Uterus (tissue), 4 donors: Measurements from ENCODE around the gene UCKL1. TPM values are rescaled to one million over a fixed set of nuclear protein-coding genes. Genes with fewer than 3 reads are reported as not detected.

Experiments used
- DNase-seq, 2 donors: peaks; one replicate each; pipeline ENCODE4 v3.0.0-alpha.2; 2019 to 2020
- H3K27ac ChIP-seq, 2 donors: fragments of 200-600 bp; sonication (generic); 1 replicate in 1 of 2; 2 replicates in 1 of 2; pipeline ENCODE4 v1.5.1; 2016 to 2018
- H3K27me3 ChIP-seq, 2 donors: fragments of 200-600 bp; sonication (generic); one replicate each; pipeline ENCODE4 v1.5.1; 2018 to 2019; ENCODE audit warnings: control low read depth in 1 of 2
- H3K36me3 ChIP-seq, 2 donors: fragments of 200-600 bp; sonication (generic); one replicate each; pipeline ENCODE4 v1.5.1; 2019; ENCODE audit warnings: control low read depth in 1 of 2
- H3K4me1 ChIP-seq, 2 donors: fragments of 200-600 bp; sonication (generic); one replicate each; pipeline ENCODE4 v1.5.1; 2018 to 2019; ENCODE audit warnings: control low read depth in 1 of 2
- H3K4me3 ChIP-seq, 2 donors: fragments of 200-600 bp; sonication (generic); 1 replicate in 1 of 2; 2 replicates in 1 of 2; pipeline ENCODE4 v1.5.1; 2018 to 2019; ENCODE audit warnings: mild to moderate bottlenecking in 1 of 2
- H3K9me3 ChIP-seq, 2 donors: fragments of 200-600 bp; sonication (generic); one replicate each; pipeline ENCODE4 v1.5.1; 2019; ENCODE audit warnings: control low read depth in 1 of 2
- POLR2A ChIP-seq, 2 donors: fragments of 450-650 bp; IDR thresholded peaks; one replicate each; pipeline ENCODE4 v1.6.1; 2016; ENCODE audit warnings: antibody characterized with exemption in 2 of 2, mild to moderate bottlenecking in 1 of 2, moderate library complexity in 1 of 2
- intact Hi-C: fragments of 100-400 bp; cut with DNase I; formaldehyde crosslinking; loops from one replicate; pipeline ENCODE4 v1.15.1; 2023; ENCODE audit warnings: low total_unique reads
- total RNA-seq, 4 donors: library from RNA; depleted of rRNA in 3 of 4; stranded (reverse); fragments of >200 nt in 3 of 4; gene quantifications; one replicate each; pipeline versions ENCODE4 v1.1.0 to v1.2.4, GENCODE V29; 2014 to 2023
- TF ChIP-seq, protein P1 (sequence below), 4 experiments: fragments of 200-600 bp in 2 of 4; fragments of 450-650 bp in 2 of 4; sonication (generic) in 2 of 4; IDR thresholded peaks; one replicate each; pipeline ENCODE4 v1.5.1; 2016 to 2019; ENCODE audit warnings: antibody characterized with exemption in 4 of 4, mild to moderate bottlenecking in 2 of 4, moderate library complexity in 1 of 4
- donor health status: DM: yes; HTN: yes; CAD: no.

UCKL1 gene
- total RNA-seq: 10 to 100 TPM; 21.8 to 64.6 (median 23.5) TPM

DNA sequence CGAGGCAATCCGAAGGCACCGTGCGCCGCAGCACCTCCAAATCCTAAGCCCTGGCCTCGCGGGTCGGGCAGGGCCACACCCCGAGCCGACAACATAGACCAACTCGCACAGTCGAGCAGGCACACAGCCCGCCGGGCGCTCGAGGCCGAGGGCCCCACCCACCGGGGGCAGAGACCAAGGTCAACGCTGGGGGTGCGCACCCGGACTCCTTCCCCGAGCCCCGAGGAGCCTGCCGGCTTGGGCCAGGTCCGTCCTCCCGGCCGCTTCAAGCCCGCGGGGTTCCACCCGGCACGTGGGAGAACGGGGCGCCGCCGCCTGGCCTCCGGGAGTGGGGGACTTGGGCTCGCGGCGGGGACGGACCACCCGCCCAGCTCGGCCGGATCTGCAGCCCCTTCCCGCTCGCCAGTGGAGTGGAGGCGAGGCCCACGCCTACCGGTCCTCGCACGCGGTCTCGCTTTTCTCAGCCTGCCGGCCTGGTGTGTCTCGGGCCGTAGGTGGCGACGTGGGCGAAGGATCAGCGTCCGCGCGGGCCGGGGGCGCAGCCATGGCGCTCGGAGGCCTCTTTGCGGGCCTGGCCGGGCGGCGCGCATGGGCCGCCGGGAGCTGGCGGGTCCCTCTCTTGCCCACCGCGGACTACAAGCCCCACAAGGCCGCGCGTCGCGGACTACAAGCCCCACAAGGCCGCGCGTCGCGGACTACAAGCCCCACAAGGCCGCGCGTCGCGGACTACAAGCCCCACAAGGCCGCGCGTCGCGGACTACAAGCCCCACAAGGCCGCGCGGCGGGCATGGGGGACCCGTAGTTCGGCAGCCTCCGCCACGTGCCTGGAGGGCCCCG is at the start of gene UCKL1:
Gene UCKL1, minus strand, starts transcription at position 590 of the 837 bp plus-strand sequence. Its CDS starts 44 bp downstream, at position 546.
- Histone ChIP-seq H3K4me3 (peak within 1 kb of the TSS; percentile 72 to 98), H3K27me3 (no peaks in the 10 kb centered on the region), H3K27ac (peak within 1 kb of the TSS; percentile 85 to 91), H3K4me1 (peaks cover 9 to 22% of the 10 kb centered on the region in 2 donors), H3K9me3 (no peaks in the 10 kb centered on the region), H3K36me3 (no peaks in the 10 kb centered on the region)
- intact Hi-C loops: no loop called here
- peak; percentile 90 to 93 for DNase-seq
- peak; percentile 76 to 83 for TF ChIP-seq POLR2A (IDR thresholded peaks at IDR 0.05)
- TF ChIP-seq, protein P1, sequence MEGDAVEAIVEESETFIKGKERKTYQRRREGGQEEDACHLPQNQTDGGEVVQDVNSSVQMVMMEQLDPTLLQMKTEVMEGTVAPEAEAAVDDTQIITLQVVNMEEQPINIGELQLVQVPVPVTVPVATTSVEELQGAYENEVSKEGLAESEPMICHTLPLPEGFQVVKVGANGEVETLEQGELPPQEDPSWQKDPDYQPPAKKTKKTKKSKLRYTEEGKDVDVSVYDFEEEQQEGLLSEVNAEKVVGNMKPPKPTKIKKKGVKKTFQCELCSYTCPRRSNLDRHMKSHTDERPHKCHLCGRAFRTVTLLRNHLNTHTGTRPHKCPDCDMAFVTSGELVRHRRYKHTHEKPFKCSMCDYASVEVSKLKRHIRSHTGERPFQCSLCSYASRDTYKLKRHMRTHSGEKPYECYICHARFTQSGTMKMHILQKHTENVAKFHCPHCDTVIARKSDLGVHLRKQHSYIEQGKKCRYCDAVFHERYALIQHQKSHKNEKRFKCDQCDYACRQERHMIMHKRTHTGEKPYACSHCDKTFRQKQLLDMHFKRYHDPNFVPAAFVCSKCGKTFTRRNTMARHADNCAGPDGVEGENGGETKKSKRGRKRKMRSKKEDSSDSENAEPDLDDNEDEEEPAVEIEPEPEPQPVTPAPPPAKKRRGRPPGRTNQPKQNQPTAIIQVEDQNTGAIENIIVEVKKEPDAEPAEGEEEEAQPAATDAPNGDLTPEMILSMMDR (IDR thresholded peaks at IDR 0.05): peak in 3 of 4 experiments; percentile 1 to 28 (median 14)

DNA sequence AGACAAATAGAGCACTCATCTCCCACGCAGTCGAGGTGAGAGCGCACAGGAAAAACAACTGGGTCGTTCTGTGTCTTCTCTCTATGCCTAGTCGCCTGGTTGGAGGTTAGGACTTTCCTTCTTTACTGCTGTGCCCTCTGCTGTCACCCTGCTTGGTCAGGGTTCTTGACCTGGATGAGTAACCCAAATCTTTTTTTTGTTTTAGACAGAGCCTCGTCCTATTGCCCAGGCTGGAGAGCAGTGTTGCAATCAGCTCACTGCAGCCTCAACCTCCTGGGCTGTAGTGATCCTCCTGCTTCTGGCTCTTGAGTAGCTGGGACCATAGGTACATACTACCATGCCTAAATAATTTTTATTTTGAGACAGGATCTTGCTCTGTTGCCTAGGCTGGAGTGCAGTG is 49.2 kb upstream of the UCKL1 start:
- Histone ChIP-seq H3K9me3 (no peaks in the 10 kb centered on the region), H3K27me3 (no peaks in the 10 kb centered on the region), H3K4me3 (no peak overlapping the region), H3K36me3 (no peaks in the 10 kb centered on the region), H3K27ac (no peak overlapping the region), H3K4me1 (no peaks in the 10 kb centered on the region)
- TF ChIP-seq POLR2A (IDR thresholded peaks at IDR 0.05): no peak
- TF ChIP-seq, protein P1 (IDR thresholded peaks at IDR 0.05): no peak
- DNase-seq: no peak
- intact Hi-C loops: no loop called here

DNA sequence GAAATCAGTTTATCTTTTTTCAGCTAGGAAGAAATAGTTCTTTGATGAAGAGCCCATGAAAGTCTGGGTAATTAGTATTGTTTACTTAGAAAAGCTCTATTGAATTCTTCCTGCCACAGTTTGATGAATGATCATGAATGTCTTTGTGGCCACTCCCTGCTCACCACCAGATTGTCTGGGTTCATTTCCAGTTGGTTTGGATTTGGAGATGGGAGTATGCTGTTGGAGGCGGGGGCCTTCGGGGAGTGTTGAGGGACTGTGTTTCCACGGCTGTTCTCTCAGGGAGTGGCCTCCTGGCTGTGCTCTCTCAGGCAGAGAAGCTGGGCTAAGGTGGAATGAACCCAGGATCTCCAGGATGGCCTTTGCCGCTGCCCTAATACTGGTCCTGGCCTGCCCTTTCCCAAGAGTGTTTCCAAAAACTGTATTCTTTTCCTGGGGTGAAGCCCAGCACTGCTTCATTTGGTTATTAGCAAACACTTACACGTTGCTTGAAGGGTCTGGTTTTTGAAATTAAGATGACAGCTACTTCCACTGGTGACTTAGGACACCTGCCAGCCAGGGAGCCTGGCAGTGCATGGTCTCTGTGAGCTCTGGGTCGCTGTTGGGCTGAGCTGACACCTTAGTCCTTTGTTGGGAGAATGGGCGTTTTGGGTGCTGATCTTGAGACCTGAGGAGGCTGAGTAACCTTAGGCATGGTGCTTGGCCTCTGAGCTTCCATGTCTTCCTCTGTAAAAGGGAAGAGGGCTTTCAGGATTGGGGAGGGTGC is 47.9 kb upstream of the UCKL1 start:
- no peak overlapping the region for H3K27ac ChIP-seq

DNA sequence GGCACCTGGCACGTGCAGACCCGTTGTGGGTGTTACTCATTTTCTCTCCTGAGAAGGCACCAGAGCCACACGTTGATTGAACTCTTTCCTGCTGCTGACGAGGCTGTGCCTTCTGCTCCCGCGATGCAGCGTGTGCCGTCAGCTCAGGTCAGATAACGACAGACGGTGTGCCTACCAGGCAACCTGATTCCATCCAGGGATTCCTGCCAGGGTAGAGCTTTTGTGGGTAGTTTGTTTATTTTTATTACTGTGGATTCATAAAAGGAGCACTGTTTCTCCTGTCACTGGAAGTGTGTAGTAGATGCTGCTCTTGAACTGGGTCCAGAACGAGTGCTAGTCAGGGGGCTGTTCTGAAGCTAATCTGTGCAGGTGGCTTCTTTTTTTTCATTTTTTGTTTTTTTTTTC is 45.4 kb upstream of the UCKL1 start:
- intact Hi-C loops: no loop called here
- no peaks in the 10 kb centered on the region for H3K36me3 ChIP-seq

More for the DNA sequence above, 47.9 kb upstream of the UCKL1 start:
- H3K36me3 ChIP-seq: no peaks in the 10 kb centered on the region
- H3K9me3 ChIP-seq: no peaks in the 10 kb centered on the region
- no peaks in the 10 kb centered on the region for H3K27me3 ChIP-seq
- intact Hi-C loops: no loop called here
- H3K4me3 ChIP-seq: no peak overlapping the region
- no peaks in the 10 kb centered on the region for H3K4me1 ChIP-seq
- TF ChIP-seq POLR2A (IDR thresholded peaks at IDR 0.05): no peak
- TF ChIP-seq, protein P1 (IDR thresholded peaks at IDR 0.05): no peak
- no peak for DNase-seq

DNA sequence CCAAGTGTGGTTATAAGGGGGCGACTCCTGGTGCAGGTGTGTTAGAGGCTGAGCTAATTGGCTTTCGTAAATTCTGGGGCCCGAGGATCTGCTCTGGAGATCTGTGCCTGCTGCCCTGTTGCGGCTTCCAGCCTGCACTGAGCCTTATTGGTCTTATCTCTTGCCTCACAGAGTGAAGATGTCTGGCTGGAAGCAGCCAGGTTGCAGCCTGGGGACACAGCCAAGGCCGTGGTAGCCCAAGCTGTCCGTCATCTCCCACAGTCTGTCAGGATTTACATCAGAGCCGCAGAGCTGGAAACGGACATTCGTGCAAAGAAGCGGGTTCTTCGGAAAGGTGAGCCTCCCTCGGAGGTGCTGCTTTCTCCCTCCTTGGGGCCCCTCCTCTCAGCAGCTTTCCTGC is 44.7 kb upstream of the UCKL1 start:
- Histone ChIP-seq H3K27ac (no peak overlapping the region), H3K27me3 (no peaks in the 10 kb centered on the region), H3K4me1 (no peaks in the 10 kb centered on the region), H3K36me3 (no peaks in the 10 kb centered on the region), H3K4me3 (no peak overlapping the region), H3K9me3 (no peaks in the 10 kb centered on the region)
- DNase-seq: no peak
- intact Hi-C loops: no loop called here
- TF ChIP-seq POLR2A (IDR thresholded peaks at IDR 0.05): no peak
- TF ChIP-seq, protein P1 (IDR thresholded peaks at IDR 0.05): no peak

More for the DNA sequence above, 45.4 kb upstream of the UCKL1 start:
- H3K27me3 ChIP-seq: no peaks in the 10 kb centered on the region
- H3K4me3 ChIP-seq: no peak overlapping the region
- H3K9me3 ChIP-seq: no peaks in the 10 kb centered on the region
- no peaks in the 10 kb centered on the region for H3K4me1 ChIP-seq
- H3K27ac ChIP-seq: no peak overlapping the region
- no peak for DNase-seq
- TF ChIP-seq POLR2A (IDR thresholded peaks at IDR 0.05): no peak
